Activated CD4-positive, alpha-beta T cell treated with anti-CD3 and anti-CD28 coated beads for 1 hour (primary cell): ENCODE data around the gene DLEC1.
"Not testable (repeated sequence)": the region's sequence is repeated elsewhere in the genome, so short reads cannot be mapped to it uniquely, and the experiment has no call there.

Experiments
- DNase-seq: peaks from one replicate; pipeline ENCODE4 v3.0.0-alpha.2; 2020

Gene DLEC1

DNA sequence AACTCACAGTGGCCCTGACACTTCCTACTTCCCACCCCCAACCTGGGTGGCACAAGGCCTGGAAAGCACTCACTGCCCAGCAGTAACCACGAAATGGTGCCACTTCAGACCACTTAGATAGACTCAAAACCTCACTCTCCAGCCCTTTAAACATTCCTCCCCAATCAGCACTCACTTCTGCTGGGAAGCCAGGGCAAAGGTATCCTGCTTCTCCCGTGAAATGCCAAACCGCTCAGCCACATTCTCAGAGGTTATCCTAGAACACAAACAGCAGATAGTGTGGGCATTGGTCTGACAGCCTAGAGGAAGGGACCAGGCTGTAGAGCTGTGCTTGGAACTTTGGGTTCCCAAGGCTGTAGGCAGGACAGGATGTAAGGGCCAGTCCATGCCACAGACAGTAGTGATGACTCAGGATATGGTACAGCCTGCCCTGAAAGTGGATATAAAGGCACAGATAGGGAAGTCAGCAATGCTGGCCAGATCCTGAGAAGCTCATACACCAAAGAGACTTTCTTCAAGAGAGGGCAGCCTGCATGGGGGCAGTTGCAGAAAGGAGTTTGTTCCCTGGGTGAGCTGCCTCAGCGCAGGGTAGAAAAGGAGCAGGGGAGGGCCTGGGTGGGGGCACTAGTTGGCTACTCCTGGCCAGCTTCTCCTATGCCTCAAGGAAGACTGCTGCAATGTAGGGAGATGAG lies 88.7 kb downstream of the DLEC1 start:
- peak; percentile 4 for DNase-seq

DNA sequence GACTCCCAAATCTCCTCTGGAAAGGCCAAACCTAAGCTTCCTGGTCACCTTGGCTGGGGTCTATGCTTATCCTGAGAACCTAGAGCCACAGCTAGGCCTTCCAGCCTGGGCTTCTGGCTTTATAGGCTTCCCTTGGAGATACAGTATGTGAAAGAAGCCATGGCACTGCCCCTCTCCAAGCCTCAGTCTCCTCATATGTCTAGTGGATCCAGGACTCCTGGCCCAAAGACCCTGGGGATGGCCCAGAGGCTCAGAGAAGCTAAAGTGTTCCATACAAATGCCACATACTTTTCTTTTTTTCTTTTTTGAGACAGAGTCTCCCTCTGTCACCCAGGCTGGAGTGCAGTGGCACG lies 89.3 kb downstream of the DLEC1 start:
- no peak for DNase-seq

DNA sequence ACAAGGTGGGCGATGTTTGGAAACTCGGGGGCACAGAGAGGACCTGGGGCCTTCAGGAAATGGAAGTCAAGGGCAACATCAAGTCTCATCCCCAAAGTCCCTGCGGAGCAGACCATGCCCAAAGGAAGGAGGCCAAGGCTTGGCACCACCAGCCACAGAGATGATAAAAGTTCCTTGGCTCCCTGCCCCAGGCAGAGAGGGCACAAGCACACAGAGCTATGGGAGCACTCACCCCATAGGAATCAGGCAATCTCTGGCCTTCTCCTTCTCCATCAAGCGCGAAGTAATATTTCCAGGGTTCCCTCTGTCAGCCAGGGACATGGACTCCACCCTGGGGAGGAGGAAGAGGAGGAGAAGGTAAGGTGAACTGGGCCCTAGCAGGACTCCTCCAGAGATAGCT lies 90.0 kb downstream of the DLEC1 start:
- peak; percentile 2 for DNase-seq

DNA sequence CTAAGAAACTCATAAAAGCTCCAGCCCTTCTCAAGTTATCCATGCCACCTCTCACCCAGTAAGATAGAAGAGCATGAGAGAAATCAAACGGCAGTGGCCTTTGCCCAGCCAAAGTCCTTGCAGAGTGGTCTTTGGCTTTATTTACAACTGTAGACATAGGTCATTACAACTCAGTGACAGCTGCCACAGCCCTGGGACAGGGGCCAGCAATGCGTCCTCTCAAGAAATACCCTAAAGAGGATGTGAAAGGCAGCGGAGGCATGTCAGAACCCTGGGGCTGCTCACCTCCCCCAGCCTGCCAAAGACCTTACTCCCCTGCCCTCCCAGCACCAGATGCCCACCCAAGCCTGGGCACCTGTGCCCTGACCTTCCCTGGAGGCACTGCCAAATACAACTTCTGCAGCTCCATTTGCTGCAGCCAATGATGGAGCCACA lies 91.6 kb downstream of the DLEC1 start:
- DNase-seq: no peak

DNA sequence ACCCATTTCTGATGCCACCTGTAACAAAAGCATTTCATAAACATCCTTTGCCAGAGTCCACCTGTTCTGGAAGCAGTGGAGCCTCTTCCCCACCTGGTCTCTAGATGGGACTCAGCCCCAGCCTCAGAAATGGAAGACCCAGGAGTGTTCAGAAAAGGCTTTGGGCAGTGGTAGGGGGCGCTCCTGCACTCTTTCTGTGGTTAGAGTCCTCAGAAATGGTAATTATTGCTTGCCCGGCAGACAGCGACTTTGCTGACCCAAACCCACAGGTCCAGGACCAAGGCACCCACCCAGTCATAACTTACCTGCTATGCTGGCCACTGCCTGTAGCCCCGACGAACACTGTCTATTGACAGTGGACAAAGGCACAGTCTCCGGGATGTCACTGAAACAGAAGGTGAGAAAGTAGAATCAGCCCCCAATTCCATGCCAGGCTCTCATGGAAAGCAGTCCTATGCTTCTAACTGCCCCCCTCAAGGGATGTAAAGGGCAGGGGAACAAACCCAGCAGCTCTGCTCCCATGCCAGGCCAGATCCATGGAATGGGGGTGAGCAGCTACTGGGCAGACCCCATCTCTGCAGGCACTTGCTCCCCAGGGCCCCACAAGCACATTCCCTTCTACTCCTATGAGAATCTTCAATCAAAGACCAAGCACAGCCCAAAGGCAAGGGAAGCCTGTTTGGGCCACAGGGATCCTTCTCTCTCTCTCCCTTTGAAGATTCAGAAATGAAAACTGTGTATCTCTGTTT lies 92.8 kb downstream of the DLEC1 start:
- DNase-seq: no peak

DNA sequence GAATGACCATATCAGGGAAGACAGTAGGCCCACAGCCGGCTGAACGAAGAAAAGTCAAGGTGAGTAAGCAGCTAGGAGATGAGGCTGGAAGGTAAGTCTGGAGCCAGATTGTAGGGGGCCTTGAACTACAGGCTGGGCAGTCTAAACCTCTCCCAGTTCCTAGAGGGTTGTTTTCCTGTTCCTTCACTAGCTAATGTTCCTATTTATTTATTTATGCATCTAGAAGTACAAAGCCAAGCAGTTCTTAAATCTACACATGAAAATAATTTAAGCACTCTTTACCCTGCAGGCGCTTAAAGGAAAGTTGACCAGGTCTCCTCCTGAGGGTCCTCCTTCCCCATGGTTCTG lies 94.2 kb downstream of the DLEC1 start:
- DNase-seq: no peak

DNA sequence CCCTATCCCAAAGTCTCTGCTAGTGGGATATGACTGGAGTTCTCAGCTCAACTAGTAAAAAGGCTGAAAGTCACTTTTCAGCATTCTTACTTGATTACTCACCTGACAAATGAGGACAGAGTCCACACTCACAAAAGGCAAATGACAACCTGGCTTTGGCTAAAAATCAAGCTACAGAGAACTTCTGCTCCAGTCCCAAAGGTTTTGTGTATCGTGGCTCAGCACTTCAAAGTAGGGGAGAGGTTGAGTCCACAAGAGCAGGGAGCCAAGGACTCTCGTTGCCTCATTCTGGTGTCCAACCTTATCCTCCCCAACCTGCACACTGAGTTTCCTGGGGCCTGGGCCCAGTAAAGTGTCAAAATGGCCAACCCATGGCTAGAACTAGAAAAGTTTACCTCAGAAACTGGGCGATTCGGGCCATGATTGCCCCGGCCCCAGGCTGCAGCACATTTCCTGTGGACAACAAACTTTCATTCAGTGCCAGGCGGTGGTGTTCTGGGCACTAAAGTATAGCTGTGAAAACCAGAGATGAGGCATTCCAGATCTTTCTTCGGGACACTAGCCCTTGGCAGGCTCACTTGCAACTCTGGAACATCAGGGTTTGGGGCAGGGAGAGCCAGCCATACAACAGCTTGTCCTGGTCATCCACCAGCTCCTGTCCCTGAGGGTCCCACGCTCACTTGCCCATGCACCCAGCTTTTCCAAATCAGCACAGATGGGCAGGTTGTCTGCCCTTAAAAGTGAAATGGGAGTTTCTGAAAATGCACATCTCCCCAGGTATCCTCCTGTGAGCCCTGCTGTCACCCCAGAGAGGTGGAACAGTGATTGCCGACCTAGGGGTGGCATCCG lies 94.8 kb downstream of the DLEC1 start:
- no peak for DNase-seq

DNA sequence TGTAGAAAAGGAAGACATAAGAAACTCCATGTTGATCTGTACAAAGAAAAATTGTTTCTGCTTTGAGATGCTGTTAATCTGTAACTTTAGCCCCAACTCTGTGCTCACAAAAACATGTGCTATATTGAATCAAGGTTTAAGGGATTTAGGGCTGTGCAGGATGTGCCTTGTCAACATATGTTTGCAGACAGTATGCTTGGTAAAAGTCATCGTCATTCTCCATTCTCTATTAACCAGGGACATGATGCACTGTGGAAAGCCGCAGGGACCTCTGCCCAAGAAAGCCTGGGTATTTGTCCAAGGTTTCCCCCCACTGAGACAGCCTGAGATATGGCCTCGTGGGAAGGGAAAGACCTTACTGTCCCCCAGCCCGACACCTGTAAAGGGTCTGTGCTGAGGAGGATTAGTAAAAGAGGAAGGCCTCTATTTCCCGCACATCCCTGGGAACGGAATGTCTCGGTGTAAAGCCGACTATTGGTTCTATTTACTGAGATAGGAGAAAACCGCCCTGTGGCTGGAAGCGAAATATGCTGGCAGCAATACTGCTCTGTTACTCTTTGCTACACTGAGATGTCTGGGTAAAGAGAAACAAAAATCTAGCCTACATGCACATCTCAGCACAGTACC lies 95.6 kb downstream of the DLEC1 start:
- not testable (repeated sequence) for DNase-seq

DNA sequence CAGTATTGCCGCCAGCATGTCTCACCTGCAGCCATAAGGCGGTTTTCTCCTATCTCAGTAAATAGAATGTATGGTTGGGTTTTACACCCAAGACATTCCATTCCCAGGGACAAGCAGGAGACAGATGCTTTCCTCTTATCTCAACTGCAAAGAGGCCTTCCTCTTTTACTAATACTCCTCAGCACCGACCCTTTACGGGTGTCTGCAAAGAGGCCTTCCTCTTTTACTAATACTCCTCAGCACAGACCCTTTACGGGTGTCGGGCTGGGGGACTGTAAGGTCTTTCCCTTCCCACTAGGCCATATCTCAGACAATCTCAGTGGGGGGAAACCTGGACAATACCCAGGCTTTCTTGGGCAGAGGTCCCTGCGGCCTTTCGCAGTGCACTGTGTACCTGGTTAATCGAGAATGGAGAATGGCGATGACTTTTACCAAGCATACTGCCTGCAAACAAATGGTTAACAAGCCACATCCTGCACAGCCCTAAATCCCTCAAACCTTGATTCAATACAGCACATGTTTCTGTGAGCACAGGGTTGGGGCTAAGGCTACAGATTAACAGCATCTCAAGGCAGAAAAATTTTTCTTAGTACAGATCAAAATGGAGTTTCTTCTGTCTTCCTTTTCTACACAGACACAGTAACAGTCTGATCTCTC lies 96.7 kb downstream of the DLEC1 start:
- DNase-seq: not testable (repeated sequence)

DNA sequence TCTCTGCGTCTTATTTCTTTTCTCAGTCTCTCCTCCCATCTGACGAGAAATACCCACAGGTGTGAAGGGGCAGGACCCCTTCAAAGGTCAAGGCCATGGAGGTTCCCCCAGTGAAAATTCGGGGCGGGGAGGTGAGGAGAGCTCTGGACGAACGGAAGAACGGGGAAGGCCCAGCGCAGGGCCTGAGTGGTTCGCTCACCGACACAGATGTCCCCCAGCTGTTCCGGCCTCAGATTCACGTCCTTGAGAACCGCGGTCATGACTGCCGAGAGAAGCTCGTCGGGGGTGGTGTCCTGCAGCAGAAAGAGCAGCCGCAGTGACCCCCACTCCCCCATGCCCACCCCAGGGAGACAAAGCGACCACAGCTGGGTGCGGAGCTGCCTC lies 97.4 kb downstream of the DLEC1 start:
- DNase-seq: no peak

DNA sequence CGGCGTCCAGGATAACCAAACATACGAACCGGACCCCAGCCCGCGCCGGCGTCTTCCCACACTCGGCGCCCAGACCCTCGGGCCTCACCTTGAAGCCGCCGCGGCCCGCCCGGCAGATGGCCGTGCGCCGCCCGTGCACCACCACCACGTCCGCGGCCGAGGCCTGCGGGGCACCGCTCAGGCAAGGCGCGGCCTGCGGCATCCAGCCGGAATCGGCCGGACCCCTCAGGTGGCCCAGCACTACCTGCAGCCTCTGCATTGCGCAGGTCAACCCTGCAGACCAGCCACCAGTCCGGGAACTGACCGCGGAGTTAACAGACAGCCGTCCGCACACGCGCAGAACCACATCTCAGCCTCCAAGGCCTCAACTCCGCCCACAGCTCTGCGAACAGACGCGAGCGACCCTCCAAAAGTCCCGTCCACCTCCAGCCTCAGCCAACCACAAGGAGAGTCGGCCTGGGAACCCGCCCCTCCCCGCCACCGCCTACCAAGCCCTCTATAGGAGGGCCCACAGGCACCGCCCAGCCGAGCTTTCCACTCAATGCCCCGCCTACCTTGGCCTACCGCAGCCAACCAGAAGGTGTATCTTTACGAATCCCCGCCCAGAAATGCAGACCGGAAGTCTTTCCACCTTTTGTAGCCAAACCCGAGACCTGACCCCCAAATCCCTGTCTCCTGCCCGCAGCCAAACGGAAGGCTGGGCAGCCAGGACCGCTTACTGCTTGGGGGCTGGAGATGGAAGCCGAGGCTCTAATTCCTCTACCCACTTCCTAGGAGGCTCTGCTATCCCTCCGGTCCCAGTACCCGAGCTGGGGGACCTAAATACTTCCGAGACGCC lies 98.0 kb downstream of the DLEC1 start, which contains the start of gene ACAA1:
ACAA1 (minus strand) TSS at position 351 of the 838 bp plus-strand sequence; CDS start at position 259, 92 bp downstream.
- peak; percentile 95 for DNase-seq

DNA sequence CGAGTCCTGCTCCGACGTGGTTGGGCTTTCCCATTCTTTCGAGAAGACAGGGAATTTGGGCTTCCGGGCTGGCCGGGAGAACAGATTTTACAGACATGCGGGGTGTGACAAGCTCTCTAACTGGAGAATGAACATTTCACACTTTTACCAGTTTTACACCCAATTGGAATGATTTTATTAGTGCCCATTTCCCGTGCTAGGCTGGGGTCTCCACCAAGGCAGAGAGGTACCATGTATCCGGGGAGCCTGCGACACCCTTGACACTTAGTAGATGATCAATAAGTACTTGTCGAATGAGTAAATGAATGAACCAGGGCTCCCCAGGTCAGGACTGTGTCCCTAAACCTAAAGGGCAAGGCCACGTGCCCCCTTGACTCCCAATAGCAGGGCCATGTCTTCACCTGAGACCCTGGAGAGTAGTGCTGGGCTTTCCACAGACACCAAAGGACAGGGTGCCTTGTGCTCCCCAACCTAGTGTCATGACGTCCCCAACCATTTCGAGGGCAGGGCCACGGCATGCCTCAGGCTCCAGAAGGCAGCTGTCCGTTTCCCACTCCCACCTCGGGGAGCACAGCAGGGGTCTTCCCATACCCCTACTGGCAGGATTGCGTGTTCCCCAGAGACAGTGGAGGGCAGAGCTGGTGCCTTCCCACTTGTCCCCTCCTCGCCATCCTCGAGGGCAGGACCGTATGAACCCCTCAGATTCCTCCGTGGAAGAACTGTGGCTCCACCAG lies 98.8 kb downstream of the DLEC1 start:
- DNase-seq: peak; percentile 25

DNA sequence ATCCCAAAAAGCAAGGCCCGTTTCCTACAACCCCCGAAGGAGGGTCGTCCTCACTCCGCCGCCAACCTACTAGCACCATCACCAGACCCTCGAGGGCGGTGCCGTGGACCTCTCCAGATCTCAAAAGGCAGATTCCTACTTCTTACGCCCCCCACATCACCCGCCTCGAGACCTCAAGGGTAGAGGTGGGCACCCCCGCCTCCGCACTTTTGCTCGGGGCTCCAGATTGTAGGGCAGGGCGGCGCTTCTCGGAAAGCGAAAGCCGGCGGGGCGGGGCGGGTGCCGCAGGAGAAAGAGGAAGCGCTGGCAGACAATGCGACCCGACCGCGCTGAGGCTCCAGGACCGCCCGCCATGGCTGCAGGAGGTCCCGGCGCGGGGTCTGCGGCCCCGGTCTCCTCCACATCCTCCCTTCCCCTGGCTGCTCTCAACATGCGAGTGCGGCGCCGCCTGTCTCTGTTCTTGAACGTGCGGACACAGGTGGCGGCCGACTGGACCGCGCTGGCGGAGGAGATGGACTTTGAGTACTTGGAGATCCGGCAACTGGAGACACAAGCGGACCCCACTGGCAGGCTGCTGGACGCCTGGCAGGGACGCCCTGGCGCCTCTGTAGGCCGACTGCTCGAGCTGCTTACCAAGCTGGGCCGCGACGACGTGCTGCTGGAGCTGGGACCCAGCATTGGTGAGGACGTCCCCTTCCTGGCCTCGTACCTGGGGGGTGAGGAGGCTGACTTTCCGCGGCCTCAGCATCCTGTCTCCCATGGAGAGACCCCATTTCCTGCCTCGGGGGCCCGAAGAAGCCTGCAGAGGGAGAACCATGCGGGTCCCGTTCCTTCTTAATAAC lies 99.6 kb downstream of the DLEC1 start, which contains the start of gene MYD88:
MYD88 (plus strand) TSS at position 313 of the 842 bp plus-strand sequence; CDS start at position 353, 40 bp downstream.
- DNase-seq: peak; percentile 82

DNA sequence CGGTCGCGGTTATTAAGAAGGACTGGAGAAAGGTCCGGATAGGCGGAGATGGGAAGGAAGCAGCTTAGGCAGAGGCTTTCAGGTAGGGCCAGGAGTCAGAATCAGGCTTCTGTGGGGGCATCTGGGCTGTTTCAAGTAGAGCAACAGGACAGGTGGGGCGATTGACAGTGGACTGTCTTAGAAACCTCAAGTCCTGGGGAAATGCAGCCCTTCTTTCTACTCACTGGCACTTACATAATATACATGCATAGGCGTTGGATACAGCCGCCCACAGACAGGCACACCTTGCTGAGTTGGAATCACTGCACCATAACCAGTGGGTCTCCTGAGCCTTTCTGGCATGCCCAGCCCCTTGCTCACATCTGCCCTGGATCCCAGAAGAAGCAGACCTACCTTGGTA lies 100.2 kb downstream of the DLEC1 start:
- DNase-seq: no peak

DNA sequence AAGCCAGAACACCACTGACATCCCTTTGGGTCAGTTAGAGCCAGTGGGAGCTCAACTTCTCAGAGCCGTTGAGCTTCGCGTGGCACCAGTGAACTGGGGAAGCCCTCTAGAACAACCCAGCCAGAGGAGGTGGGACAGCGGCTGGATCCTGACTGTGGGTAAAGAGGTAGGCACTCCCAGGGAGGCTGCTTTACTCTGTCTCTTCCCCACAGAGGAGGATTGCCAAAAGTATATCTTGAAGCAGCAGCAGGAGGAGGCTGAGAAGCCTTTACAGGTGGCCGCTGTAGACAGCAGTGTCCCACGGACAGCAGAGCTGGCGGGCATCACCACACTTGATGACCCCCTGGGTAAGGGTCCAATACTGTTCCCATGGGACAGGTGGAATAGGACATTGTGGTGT lies 100.6 kb downstream of the DLEC1 start:
- DNase-seq: no peak

DNA sequence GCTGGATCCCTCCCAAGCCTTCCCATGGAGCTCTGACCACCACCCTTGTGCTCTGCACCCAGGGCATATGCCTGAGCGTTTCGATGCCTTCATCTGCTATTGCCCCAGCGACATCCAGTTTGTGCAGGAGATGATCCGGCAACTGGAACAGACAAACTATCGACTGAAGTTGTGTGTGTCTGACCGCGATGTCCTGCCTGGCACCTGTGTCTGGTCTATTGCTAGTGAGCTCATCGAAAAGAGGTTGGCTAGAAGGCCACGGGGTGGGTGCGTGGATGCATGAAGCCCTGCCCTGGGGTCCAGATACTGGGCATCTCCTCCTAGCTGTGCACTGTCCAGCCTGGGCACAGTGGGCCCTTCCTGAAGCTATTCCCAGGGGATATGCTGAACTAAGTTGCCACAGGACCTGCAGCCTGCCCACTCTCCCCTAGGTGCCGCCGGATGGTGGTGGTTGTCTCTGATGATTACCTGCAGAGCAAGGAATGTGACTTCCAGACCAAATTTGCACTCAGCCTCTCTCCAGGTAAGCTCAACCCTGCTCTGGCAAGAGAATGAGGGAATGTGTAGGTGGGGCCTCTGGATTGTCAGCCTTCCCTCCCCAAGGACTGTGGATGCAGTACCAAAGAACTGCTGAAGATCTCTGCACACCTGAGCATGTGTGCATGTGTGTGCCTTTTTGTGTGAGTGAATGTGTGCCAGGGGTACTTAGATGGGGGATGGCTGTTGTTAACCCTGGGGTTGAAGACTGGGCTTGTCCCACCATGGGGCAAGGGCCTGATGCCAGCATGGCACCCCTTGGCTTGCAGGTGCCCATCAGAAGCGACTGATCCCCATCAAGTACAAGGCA lies 101.5 kb downstream of the DLEC1 start:
- no peak for DNase-seq

DNA sequence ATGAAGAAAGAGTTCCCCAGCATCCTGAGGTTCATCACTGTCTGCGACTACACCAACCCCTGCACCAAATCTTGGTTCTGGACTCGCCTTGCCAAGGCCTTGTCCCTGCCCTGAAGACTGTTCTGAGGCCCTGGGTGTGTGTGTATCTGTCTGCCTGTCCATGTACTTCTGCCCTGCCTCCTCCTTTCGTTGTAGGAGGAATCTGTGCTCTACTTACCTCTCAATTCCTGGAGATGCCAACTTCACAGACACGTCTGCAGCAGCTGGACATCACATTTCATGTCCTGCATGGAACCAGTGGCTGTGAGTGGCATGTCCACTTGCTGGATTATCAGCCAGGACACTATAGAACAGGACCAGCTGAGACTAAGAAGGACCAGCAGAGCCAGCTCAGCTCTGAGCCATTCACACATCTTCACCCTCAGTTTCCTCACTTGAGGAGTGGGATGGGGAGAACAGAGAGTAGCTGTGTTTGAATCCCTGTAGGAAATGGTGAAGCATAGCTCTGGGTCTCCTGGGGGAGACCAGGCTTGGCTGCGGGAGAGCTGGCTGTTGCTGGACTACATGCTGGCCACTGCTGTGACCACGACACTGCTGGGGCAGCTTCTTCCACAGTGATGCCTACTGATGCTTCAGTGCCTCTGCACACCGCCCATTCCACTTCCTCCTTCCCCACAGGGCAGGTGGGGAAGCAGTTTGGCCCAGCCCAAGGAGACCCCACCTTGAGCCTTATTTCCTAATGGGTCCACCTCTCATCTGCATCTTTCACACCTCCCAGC lies 102.4 kb downstream of the DLEC1 start:
- no peak for DNase-seq

DNA sequence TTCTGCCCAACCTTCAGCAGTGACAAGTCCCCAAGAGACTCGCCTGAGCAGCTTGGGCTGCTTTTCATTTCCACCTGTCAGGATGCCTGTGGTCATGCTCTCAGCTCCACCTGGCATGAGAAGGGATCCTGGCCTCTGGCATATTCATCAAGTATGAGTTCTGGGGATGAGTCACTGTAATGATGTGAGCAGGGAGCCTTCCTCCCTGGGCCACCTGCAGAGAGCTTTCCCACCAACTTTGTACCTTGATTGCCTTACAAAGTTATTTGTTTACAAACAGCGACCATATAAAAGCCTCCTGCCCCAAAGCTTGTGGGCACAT lies 102.9 kb downstream of the DLEC1 start:
- no peak for DNase-seq
